Activated CD4-positive, alpha-beta memory T cell treated with anti-CD3 and anti-CD28 coated beads for 36 hours (primary cell): ENCODE measurements around the gene HMCN2. TPM values are rescaled to one million over a fixed set of nuclear protein-coding genes. Genes with fewer than 3 reads are reported as not detected.

ENCODE experiments used
- CTCF ChIA-PET: fragments of 350-600 bp; sonication (Branson Sonifier 250); formaldehyde crosslinking; loops from one replicate; lab custom pipeline; 2021; ENCODE audit warnings: antibody characterized with exemption, inconsistent platforms; lab: Charles Lee
- POLR2A ChIA-PET: fragments of 350-600 bp; sonication (Branson Sonifier 250); formaldehyde crosslinking; loops from one replicate; lab custom pipeline; 2021; ENCODE audit warnings: antibody characterized with exemption; lab: Charles Lee
- DNase-seq: peaks from one replicate; pipeline ENCODE4 v3.0.0-alpha.2; 2020
- H3K27ac Mint-ChIP-seq: one replicate; pipeline ENCODE4 v1.8.0; 2021; ENCODE audit warnings: mixed read lengths
- H3K27me3 Mint-ChIP-seq: one replicate; pipeline ENCODE4 v1.8.0; 2021; ENCODE audit warnings: mixed read lengths
- H3K36me3 Mint-ChIP-seq: one replicate; pipeline ENCODE4 v1.8.0; 2021; ENCODE audit warnings: mixed read lengths
- H3K4me1 Mint-ChIP-seq: one replicate; pipeline ENCODE4 v1.8.0; 2021; ENCODE audit warnings: low read depth, mixed read lengths
- H3K4me3 Mint-ChIP-seq: one replicate; pipeline ENCODE4 v1.8.0; 2021; ENCODE audit warnings: mild to moderate bottlenecking, mixed read lengths
- H3K9me3 Mint-ChIP-seq: one replicate; pipeline ENCODE4 v1.8.0; 2021; ENCODE audit warnings: mixed read lengths
- intact Hi-C: fragments of 100-400 bp; cut with micrococcal nuclease; formaldehyde crosslinking; loops from one replicate; pipeline ENCODE4 v1.15.1; 2023
- total RNA-seq, 2 experiments: library from RNA; stranded (reverse); gene quantifications; one replicate each; pipeline ENCODE4 v1.2.3, GENCODE V29; 2021

The HMCN2 gene
- total RNA-seq, 2 experiments from 2014 or later: not detected

DNA sequence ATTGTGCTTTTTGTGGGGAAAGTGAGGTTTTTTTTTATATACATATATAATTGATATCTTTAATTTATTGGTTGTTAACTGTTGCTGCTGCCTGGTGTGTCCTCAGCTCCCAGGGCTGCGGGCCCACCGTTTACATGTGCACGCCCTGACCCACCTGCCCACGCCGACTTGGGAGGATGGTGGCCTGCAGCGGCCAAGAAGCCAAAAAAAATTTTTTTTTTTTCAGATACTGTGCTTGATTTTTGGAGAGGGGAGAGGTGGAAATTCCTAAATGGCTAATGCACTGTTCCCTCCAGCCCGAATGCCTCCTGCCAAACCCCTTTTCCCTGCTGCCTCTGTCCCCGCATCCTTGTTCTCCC, 32.0 kb upstream of the HMCN2 start:
- POLR2A ChIA-PET: no interaction called here
- H3K27ac Mint-ChIP-seq: no peak overlapping the region
- DNase-seq: no peak
- no peak overlapping the region for H3K4me3 Mint-ChIP-seq
- intact Hi-C loops: no loop called here
- no peaks in the 10 kb centered on the region for H3K9me3 Mint-ChIP-seq
- H3K36me3 Mint-ChIP-seq: peaks cover 6% of the 10 kb centered on the region
- no peaks in the 10 kb centered on the region for H3K27me3 Mint-ChIP-seq
- peaks cover 7% of the 10 kb centered on the region for H3K4me1 Mint-ChIP-seq
- CTCF ChIA-PET: no interaction called here

DNA sequence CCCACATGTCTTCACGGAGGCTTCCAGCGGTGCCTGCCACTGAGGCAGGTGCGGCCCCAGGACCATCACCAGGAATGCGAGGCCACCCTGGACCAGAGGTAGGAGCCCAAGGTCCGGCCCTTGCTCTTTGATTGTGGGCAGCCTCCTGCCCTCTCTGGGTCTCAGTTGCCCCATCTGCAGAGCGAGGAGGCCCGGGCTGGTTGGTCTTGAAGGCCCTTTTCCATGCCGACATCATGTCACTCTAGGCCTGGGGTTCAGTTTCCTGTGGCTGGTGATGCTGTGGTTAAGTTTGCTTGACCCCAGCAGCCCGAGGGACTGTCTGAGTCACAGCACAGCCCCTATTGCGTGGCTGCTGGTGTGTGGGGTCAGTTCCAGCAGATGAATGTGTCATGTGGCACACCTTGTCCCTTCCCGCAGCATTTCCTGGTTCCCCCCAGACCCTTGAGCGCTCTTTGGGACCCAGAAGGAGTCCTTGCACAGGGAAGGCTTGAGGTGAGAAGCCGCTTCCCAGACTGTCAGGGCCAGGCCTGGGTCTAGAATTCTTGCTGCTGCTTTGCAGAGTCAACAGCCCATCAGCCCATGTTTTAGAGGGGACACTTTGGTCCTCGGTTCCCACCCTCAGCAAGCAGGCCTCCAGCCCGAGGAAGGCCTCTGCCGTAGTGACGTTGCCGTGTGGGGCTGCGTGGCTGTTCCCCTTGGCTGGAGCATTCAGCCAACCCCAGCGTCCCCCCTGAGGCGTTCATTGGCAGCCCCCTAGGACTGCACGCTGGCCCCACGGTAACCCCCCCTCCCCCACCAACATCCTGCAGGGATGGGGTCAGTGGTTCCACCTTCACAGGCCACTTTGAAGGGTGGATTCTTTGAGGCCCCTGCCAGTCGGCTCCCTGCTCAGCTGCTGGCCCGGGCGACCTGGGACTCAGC, 31.0 kb upstream of the HMCN2 start:
- Mint-ChIP-seq H3K4me3 (no peak overlapping the region), H3K27me3 (no peaks in the 10 kb centered on the region), H3K36me3 (peaks cover 4% of the 10 kb centered on the region), H3K9me3 (no peaks in the 10 kb centered on the region), H3K4me1 (peaks cover 15% of the 10 kb centered on the region), H3K27ac (no peak overlapping the region)
- no peak for DNase-seq
- ChIA-PET POLR2A (no interaction called here), CTCF (interaction anchor here (10.4 kb wide), 1 partner anchor 128 kb away, joined by 146 read pairs; no protein-coding TSS in a partner anchor)
- intact Hi-C loops: no loop called here

DNA sequence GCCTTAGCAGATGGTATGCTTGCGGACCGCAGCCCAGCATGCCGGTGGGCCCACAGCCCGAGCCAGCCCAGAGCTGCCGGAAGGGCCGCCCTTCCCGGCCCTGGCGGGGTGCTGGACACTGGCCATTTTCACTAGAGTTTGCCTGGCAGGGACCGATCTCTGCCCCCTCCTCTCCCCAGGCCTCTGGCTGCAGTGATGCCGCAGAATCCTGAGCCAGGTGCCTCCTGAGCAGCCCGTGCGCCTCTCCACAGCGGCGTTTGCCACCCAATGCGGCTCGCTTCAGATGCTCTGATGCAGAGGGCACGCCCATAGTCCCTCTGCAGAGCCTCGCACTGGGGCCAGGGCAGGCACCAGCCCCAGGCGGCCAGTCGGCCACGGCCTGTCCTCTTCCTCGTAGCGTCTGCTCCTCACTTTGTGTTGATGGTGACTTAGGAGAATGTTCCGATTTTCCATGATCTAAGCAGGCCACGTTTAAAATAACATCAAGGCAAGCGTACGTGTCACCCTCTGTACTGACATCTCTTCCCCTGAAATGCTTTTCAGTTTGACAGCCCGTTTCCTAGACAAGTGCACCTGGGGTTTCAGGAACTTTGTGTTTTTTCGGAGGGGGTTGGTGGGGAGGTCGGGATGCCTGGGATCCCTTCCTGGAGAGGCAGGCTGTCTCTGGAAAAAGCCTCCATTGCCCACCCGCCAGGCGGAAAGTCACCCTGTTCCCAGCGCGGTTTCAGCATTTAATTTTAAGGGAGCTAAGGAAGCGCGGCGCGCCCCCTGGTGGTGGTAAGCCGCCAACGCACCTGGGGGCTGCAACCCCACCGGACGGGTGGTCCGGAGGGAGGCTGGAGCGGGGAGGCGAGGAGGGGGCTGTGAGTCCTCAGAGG, 29.8 kb upstream of the HMCN2 start:
- H3K27ac Mint-ChIP-seq: no peak overlapping the region
- H3K9me3 Mint-ChIP-seq: no peaks in the 10 kb centered on the region
- H3K27me3 Mint-ChIP-seq: no peaks in the 10 kb centered on the region
- CTCF ChIA-PET: interaction anchor here (0.6 to 10.4 kb wide), 15 partner anchors 8 to 401 kb away, joined by 3 to 146 read pairs (median 5); partner anchors contain the start of gene C9orf78
- DNase-seq: peak; percentile 76
- H3K4me1 Mint-ChIP-seq: peaks cover 27% of the 10 kb centered on the region
- POLR2A ChIA-PET: no interaction called here
- H3K36me3 Mint-ChIP-seq: peaks cover 2% of the 10 kb centered on the region
- no peak overlapping the region for H3K4me3 Mint-ChIP-seq
- intact Hi-C loops: no loop called here

DNA sequence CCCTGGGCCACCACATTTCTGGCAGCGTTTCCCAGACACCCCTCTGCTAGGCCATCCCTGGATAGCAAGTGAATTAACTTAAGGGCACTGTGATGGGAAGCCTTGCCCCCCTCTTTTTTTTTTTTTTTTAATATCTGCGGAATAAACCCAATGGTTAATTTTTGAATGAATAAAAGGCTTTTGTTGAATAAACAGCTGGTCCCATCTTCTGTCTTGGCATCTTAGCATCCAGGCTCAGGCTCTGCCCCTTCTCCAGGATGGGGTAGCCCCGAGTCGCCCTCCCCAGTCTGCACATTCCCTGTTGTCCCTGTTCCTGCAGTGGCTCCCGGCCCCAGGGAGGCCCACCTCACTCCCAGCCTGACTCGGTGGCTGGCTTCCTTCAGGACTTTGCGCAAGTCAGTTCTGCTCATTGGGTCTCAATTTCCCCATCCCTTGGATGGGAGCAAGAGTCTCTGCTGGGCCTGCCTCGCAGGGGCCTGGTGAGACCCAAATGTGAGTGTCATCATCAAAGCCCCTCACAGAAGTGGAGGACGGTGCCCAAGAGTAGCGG, 29.0 kb upstream of the HMCN2 start:
- Mint-ChIP-seq H3K27ac (no peak overlapping the region), H3K4me3 (no peak overlapping the region), H3K9me3 (no peaks in the 10 kb centered on the region), H3K4me1 (peaks cover 30% of the 10 kb centered on the region), H3K27me3 (no peaks in the 10 kb centered on the region), H3K36me3 (peaks cover 2% of the 10 kb centered on the region)
- CTCF ChIA-PET: interaction anchor here (0.7 to 10.4 kb wide), 14 partner anchors 9 to 402 kb away, joined by 3 to 146 read pairs (median 5); partner anchors contain the start of gene C9orf78
- no peak for DNase-seq
- intact Hi-C loops: no loop called here
- POLR2A ChIA-PET: no interaction called here

DNA sequence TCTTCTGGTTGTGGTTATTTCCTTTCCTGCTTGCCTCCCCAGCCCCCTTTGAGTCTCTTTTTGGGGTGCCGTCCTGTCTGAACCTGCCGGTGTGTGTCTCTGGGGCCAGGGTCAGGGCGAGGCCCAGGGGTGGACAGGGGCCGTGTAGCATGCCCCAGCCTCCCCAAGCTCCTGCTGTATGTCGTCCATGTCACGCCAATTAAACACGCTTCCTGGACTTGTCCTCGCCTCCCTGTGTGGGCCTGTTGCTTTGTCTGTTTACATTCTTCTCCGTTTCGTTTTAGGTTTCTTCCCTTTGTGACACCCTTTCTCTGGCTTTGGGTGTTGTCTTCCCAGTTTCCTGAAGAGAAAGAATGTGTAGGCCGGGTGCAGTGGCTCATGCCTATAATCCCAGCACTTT, 28.5 kb upstream of the HMCN2 start:
- CTCF ChIA-PET: interaction anchor here (0.9 to 10.4 kb wide), 8 partner anchors 9 to 402 kb away, joined by 3 to 146 read pairs (median 5); partner anchors contain the start of gene C9orf78
- intact Hi-C loops: no loop called here
- no peak for DNase-seq
- POLR2A ChIA-PET: no interaction called here
- peaks cover 30% of the 10 kb centered on the region for H3K4me1 Mint-ChIP-seq
- no peak overlapping the region for H3K4me3 Mint-ChIP-seq
- H3K36me3 Mint-ChIP-seq: peaks cover 2% of the 10 kb centered on the region
- no peaks in the 10 kb centered on the region for H3K9me3 Mint-ChIP-seq
- no peaks in the 10 kb centered on the region for H3K27me3 Mint-ChIP-seq
- no peak overlapping the region for H3K27ac Mint-ChIP-seq

DNA sequence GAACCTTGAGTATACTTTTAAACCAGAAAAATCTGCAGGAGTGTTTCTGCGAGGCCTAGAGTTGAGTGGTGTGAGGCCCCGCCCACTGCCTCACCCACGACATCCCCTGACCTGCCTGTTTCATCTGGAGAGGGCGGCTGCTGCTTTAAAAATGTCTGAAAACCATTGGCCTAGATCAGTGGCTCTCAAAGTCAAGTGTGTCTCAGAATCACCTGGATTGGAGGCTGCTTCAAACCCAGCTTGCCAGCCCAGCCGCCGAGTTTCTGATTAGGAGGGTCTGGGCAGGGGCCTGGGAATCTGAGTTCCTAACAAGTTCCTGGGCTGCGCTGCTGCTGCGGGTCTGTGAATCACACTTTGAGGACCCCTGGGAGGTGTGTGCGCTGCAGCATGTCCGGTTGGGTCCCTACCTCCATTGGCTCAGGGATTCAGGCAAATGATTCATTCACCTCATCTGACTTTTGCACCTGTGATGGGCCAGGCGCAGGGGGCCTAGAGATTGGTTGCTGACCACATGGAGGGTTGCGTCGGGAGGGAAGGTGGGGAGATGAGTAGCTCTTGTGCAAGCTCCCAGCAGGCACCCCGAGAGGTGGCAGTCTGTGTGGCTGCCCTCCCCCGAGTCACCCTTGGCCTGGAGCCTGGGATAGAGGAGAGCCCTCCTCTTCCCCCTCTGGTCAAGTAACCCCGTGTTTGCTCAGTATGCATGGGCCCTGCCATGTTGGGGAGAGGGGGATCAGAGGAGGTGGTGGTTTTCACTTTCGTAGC, 27.6 kb upstream of the HMCN2 start:
- ChIA-PET CTCF (interaction anchor here (0.9 to 10.4 kb wide), 3 partner anchors 9 to 131 kb away, joined by 4 to 146 read pairs (median 5); no protein-coding TSS in a partner anchor), POLR2A (no interaction called here)
- intact Hi-C loops: loop anchor here (2.0 kb wide), 2 partner anchors 109 to 351 kb away; no protein-coding TSS in a partner anchor
- Mint-ChIP-seq H3K27ac (no peak overlapping the region), H3K36me3 (peaks cover 2% of the 10 kb centered on the region), H3K9me3 (no peaks in the 10 kb centered on the region), H3K4me1 (peaks cover 34% of the 10 kb centered on the region), H3K27me3 (no peaks in the 10 kb centered on the region), H3K4me3 (no peak overlapping the region)
- peak; percentile 29 for DNase-seq

DNA sequence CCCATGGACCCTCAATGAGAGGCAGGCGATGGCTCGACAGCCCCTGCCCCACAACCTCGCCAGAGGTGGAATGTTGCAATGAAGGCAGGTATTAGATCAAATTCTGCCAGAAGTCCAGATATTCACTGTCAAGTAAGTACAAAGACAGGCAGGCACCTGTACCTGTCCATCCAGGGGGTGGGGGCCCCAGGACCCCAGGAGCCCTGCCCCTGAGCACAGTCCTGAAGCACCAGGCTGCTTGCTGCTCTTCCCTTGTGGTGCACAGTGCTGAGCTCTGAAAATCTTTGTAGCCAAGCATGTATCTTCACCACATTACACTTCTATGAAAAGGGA, 26.2 kb upstream of the HMCN2 start:
- H3K4me1 Mint-ChIP-seq: peaks cover 39% of the 10 kb centered on the region
- H3K9me3 Mint-ChIP-seq: no peaks in the 10 kb centered on the region
- intact Hi-C loops: loop anchor here (1.0 to 2.0 kb wide), 3 partner anchors 111 to 353 kb away; no protein-coding TSS in a partner anchor
- DNase-seq: no peak
- no peak overlapping the region for H3K4me3 Mint-ChIP-seq
- H3K27ac Mint-ChIP-seq: no peak overlapping the region
- ChIA-PET POLR2A (no interaction called here), CTCF (interaction anchor here (0.5 to 10.4 kb wide), 5 partner anchors 8 to 501 kb away, joined by 3 to 146 read pairs (median 5); no protein-coding TSS in a partner anchor)
- H3K27me3 Mint-ChIP-seq: no peaks in the 10 kb centered on the region
- no peaks in the 10 kb centered on the region for H3K36me3 Mint-ChIP-seq

DNA sequence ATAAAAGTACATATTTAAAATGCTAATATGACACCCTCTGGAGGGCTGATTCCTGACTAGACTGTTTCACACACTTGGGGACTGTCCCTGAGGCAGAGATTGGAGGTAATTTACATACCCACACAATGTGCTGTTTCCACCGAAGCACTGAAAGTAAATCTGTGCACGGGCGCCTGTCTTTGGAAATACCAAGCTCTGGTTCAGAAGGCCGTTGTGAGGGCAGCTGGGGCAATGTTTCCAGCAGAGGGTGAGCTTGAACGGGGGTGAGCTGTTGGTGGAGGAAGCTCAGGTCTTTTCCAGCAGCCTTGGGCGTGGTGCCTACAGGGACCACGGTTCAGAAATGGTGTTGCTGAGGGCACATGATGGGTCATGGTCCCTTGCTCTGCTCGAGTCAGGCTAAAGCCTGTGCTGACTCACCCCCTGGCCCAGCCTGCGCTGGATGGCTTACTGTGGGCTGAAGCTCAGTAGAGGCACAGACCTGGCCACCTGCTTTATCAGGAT, 25.8 kb upstream of the HMCN2 start:
- peak overlapping the region; percentile 31 for H3K4me3 Mint-ChIP-seq
- intact Hi-C loops: loop anchor here (1.0 to 5.0 kb wide), 5 partner anchors 111 to 402 kb away; partner anchors contain the start of genes C9orf78, FUBP3 and USP20
- no peaks in the 10 kb centered on the region for H3K27me3 Mint-ChIP-seq
- ChIA-PET POLR2A (interaction anchor here (1.3 kb wide), 1 partner anchor 111 kb away, joined by 8 read pairs; no protein-coding TSS in a partner anchor), CTCF (interaction anchor here (1.4 to 10.4 kb wide), 3 partner anchors 112 to 502 kb away, joined by 4 to 146 read pairs (median 6); no protein-coding TSS in a partner anchor)
- peaks cover 39% of the 10 kb centered on the region for H3K4me1 Mint-ChIP-seq
- no peaks in the 10 kb centered on the region for H3K36me3 Mint-ChIP-seq
- DNase-seq: peak; percentile 72
- H3K27ac Mint-ChIP-seq: peak overlapping the region; percentile 61
- H3K9me3 Mint-ChIP-seq: no peaks in the 10 kb centered on the region

DNA sequence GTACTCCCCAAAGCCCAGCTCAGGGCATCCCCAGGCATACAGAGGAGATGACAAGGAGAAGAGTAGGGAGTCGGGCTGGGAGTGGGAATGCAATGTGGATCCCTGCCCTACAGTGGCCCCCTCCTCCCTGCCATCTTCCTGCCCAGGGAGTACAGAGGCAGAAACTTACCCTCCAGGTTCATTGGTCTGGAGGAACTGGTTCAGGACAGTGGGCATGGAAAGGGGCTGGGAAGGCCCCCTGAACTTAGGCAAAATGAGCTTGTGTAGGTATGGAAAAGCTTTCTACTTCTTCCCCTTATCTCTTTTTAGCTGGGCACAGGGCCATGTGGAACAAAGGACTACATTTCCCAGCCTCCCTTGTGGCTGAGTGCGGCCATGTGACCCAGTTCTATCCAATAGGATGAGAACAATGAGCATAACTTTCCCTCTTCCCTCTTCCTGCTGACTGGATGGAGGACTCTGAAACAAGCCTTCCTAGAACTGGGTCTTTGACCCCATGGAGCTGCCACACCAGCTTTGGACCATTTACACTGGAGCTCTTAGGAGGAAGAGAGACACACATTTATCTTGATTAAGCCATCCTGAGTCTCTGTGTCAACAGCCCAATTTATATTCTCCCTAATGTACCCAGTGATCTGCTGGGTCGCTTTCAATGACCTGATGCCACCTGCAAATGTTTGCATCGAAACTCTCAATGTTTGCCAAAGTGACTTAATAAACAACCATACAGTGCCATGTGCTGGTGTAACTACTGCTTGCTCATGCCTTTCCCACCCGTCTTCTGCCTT, 25.0 kb upstream of the HMCN2 start:
- intact Hi-C loops: loop anchor here (5.0 kb wide), 2 partner anchors 337 to 403 kb away; partner anchors contain the start of genes C9orf78, FUBP3 and USP20
- no peaks in the 10 kb centered on the region for H3K36me3 Mint-ChIP-seq
- no peaks in the 10 kb centered on the region for H3K9me3 Mint-ChIP-seq
- POLR2A ChIA-PET: interaction anchor here (0.8 to 1.3 kb wide), 2 partner anchors 112 to 133 kb away, joined by 4 to 8 read pairs; no protein-coding TSS in a partner anchor
- H3K27me3 Mint-ChIP-seq: no peaks in the 10 kb centered on the region
- peak overlapping the region; percentile 4 for H3K27ac Mint-ChIP-seq
- peak; percentile 58 for DNase-seq
- no peak overlapping the region for H3K4me3 Mint-ChIP-seq
- peaks cover 39% of the 10 kb centered on the region for H3K4me1 Mint-ChIP-seq
- CTCF ChIA-PET: interaction anchor here (0.7 to 10.4 kb wide), 6 partner anchors 112 to 503 kb away, joined by 3 to 146 read pairs (median 4); no protein-coding TSS in a partner anchor

DNA sequence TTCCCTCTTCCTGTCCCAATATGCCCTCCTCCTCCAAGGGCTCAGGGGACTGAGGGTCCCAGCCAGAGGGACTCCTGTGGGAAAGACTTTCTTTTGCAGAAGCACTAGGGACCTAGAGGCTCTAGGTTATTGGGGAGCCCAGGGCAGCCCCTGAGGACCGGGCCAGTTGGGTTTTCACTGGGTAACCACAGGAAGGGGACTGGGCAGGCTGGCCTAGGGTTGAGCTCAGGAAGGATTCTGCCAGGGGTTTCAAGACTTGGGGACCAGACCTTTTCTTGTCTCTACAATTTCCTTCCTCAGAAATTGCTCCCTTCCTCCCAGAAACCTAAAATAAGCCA, 24.4 kb upstream of the HMCN2 start:
- no peaks in the 10 kb centered on the region for H3K27me3 Mint-ChIP-seq
- POLR2A ChIA-PET: interaction anchor here (0.8 to 1.3 kb wide), 2 partner anchors 113 to 134 kb away, joined by 4 to 8 read pairs; no protein-coding TSS in a partner anchor
- peaks cover 34% of the 10 kb centered on the region for H3K4me1 Mint-ChIP-seq
- H3K4me3 Mint-ChIP-seq: no peak overlapping the region
- no peaks in the 10 kb centered on the region for H3K9me3 Mint-ChIP-seq
- H3K27ac Mint-ChIP-seq: no peak overlapping the region
- DNase-seq: no peak
- CTCF ChIA-PET: interaction anchor here (0.9 to 10.4 kb wide), 3 partner anchors 135 to 170 kb away, joined by 3 to 146 read pairs (median 3); no protein-coding TSS in a partner anchor
- intact Hi-C loops: loop anchor here (5.0 kb wide), 2 partner anchors 336 to 404 kb away; partner anchors contain the start of genes C9orf78, FUBP3 and USP20
- no peaks in the 10 kb centered on the region for H3K36me3 Mint-ChIP-seq
